ENCODE results near the gene ITLN1. TPM values are rescaled to one million over a fixed set of nuclear protein-coding genes. Genes with fewer than 3 reads are reported as not detected.

The ITLN1 gene
- polyA plus RNA-seq, 1 donor (not counting 4 experiments of a cell fraction or from before 2014, with no cell fraction given): not detected

DNA sequence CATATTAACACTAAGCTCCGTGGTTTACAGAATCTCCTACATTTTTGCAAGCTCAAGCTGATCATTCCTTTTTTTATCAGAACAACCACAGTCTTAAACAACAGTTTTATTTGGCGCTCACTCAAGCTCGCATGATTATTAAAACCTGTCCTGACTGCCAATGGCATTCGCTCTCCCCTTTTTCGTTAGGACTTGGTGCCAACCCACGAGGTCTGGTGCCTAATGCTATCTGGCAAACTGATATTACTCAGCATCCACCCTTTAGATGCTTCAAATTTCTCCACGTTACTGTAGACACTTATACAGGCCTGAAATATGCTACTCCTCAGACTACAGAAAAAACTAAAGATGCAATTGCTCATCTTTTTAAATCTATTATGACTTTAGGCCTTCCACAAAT lies 23.0 kb upstream of the ITLN1 start:
- dilution Hi-C loops (cut with MboI; ENCODE audit: extremely low pct_ligation_motif_present, low sequenced_read_pairs): no loop called here
- TF ChIP-seq, protein P1, sequence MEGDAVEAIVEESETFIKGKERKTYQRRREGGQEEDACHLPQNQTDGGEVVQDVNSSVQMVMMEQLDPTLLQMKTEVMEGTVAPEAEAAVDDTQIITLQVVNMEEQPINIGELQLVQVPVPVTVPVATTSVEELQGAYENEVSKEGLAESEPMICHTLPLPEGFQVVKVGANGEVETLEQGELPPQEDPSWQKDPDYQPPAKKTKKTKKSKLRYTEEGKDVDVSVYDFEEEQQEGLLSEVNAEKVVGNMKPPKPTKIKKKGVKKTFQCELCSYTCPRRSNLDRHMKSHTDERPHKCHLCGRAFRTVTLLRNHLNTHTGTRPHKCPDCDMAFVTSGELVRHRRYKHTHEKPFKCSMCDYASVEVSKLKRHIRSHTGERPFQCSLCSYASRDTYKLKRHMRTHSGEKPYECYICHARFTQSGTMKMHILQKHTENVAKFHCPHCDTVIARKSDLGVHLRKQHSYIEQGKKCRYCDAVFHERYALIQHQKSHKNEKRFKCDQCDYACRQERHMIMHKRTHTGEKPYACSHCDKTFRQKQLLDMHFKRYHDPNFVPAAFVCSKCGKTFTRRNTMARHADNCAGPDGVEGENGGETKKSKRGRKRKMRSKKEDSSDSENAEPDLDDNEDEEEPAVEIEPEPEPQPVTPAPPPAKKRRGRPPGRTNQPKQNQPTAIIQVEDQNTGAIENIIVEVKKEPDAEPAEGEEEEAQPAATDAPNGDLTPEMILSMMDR (optimal IDR thresholded peaks at IDR 0.05 in 1 of 3, IDR thresholded peaks at IDR 0.05 in 1 of 3, conservative IDR thresholded peaks at IDR 0.05 in 1 of 3; ENCODE audit: extremely low read depth in 1 of 3, insufficient read depth in 2 of 3, low read length in 3 of 3): no peak
- TF ChIP-seq EZH2 (IDR thresholded peaks at IDR 0.05; ENCODE audit: low read length): no peak

DNA sequence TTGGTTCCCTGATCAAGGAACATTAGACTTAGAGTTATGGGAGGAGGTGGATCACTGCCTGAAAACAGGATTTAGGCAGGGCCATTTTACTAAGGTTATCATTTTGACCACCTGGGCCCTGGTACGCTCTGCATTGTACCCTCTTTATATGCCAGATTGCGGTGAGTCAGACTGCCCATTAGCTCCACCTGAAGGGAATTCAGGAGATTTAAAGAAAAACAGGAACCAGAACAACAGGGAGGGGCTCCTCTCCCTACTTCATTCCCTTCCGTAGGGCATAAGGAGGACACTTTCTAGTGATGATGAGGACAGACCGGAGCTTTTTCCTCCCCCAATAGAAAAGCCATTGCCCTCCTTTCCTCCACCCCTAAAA lies 20.6 kb upstream of the ITLN1 start:
- H3K79me2 ChIP-seq (ENCODE audit: control insufficient read depth, insufficient read depth, low read length): no peaks in the 10 kb centered on the region
- no peak overlapping the region for H3K4me3 ChIP-seq (ENCODE audit: control insufficient read depth in 2 of 3, extremely low read depth in 1 of 3, insufficient read depth in 2 of 3, low read depth in 1 of 3, low read length in 3 of 3)
- H3K27me3 ChIP-seq (ENCODE audit: control insufficient read depth, extremely low read depth, insufficient read depth, low read length): no peaks in the 10 kb centered on the region
- FAIRE-seq: no peak
- TF ChIP-seq EZH2 (IDR thresholded peaks at IDR 0.05; ENCODE audit: low read length): no peak
- TF ChIP-seq, protein P1 (optimal IDR thresholded peaks at IDR 0.05 in 1 of 3, IDR thresholded peaks at IDR 0.05 in 1 of 3, conservative IDR thresholded peaks at IDR 0.05 in 1 of 3; ENCODE audit: extremely low read depth in 1 of 3, insufficient read depth in 2 of 3, low read length in 3 of 3): no peak
- no peak overlapping the region for H3K9ac ChIP-seq (ENCODE audit: control insufficient read depth, extremely low read depth, insufficient read depth, low read length)
- no peaks in the 10 kb centered on the region for H3K36me3 ChIP-seq (ENCODE audit: control insufficient read depth in 2 of 2, extremely low read depth in 1 of 2, insufficient read depth in 2 of 2, low read length in 2 of 2)
- no peak overlapping the region for H2AFZ ChIP-seq (ENCODE audit: control insufficient read depth, low read length)
- no peak for DNase-seq (ENCODE audit: low read depth, low spot score)
- no peaks in the 10 kb centered on the region for H3K4me1 ChIP-seq (ENCODE audit: control insufficient read depth, extremely low read depth, insufficient read depth, low read length)
- dilution Hi-C loops (cut with MboI; ENCODE audit: extremely low pct_ligation_motif_present, low sequenced_read_pairs): no loop called here
- H3K9me3 ChIP-seq (ENCODE audit: control insufficient read depth, low read depth, low read length): no peaks in the 10 kb centered on the region
- H4K20me1 ChIP-seq (ENCODE audit: control insufficient read depth, extremely low read depth, insufficient read depth, low read length): no peaks in the 10 kb centered on the region
- no peaks in the 10 kb centered on the region for H3K9me1 ChIP-seq (ENCODE audit: control insufficient read depth, extremely low read depth, insufficient read depth, low read length)
- no peak overlapping the region for H3K27ac ChIP-seq (ENCODE audit: control insufficient read depth, insufficient read depth, low read length)
- H3K4me2 ChIP-seq (ENCODE audit: control insufficient read depth, extremely low read depth, insufficient read depth, low read depth, low read length): no peak overlapping the region

More for the DNA sequence above, 23.0 kb upstream of the ITLN1 start:
- Histone ChIP-seq H3K4me3 (ENCODE audit: control insufficient read depth in 2 of 3, extremely low read depth in 1 of 3, insufficient read depth in 2 of 3, low read depth in 1 of 3, low read length in 3 of 3) (no peak overlapping the region), H3K9me3 (ENCODE audit: control insufficient read depth, low read depth, low read length) (no peaks in the 10 kb centered on the region), H3K27me3 (ENCODE audit: control insufficient read depth, extremely low read depth, insufficient read depth, low read length) (no peaks in the 10 kb centered on the region), H3K4me2 (ENCODE audit: control insufficient read depth, extremely low read depth, insufficient read depth, low read depth, low read length) (no peak overlapping the region), H3K27ac (ENCODE audit: control insufficient read depth, insufficient read depth, low read length) (no peak overlapping the region), H3K79me2 (ENCODE audit: control insufficient read depth, insufficient read depth, low read length) (no peaks in the 10 kb centered on the region), H2AFZ (ENCODE audit: control insufficient read depth, low read length) (no peak overlapping the region), H3K4me1 (ENCODE audit: control insufficient read depth, extremely low read depth, insufficient read depth, low read length) (no peaks in the 10 kb centered on the region), H3K9ac (ENCODE audit: control insufficient read depth, extremely low read depth, insufficient read depth, low read length) (no peak overlapping the region), H3K9me1 (ENCODE audit: control insufficient read depth, extremely low read depth, insufficient read depth, low read length) (no peaks in the 10 kb centered on the region), H4K20me1 (ENCODE audit: control insufficient read depth, extremely low read depth, insufficient read depth, low read length) (no peaks in the 10 kb centered on the region), H3K36me3 (ENCODE audit: control insufficient read depth in 2 of 2, extremely low read depth in 1 of 2, insufficient read depth in 2 of 2, low read length in 2 of 2) (no peaks in the 10 kb centered on the region)
- DNase-seq (ENCODE audit: low read depth, low spot score) (no peak), FAIRE-seq (no peak)

Measured in keratinocyte (primary cell).